CD4-positive, alpha-beta T cell treated with Interleukin-6 for 4 hours (primary cell): ENCODE data around the gene C18orf63.
A peak's percentile ranks its signal among the peaks of the same experiment; 100 is the strongest.

Experiments used
- DNase-seq: peaks from one replicate; pipeline ENCODE4 v3.0.0-alpha.2; 2020; ENCODE audit warnings: mixed read lengths

The C18orf63 gene

GRCh38 chr18:74331404-74331803, 15.8 kb downstream of the C18orf63 start:
- DNase-seq: no peak

- DNase-seq: no peak
These were observed 17.5 kb downstream of the C18orf63 start for GRCh38 chr18:74333091-74333490.

GRCh38 chr18:74334242-74334893, 18.7 kb downstream of the C18orf63 start:
- no peak for DNase-seq

GRCh38 chr18:74336656-74337055, 21.0 kb downstream of the C18orf63 start:
- no peak for DNase-seq

GRCh38 chr18:74337155-74337911, 21.7 kb downstream of the C18orf63 start:
- DNase-seq: no peak

- no peak for DNase-seq
These were observed 22.3 kb downstream of the C18orf63 start for GRCh38 chr18:74337912-74338309.

- peak; percentile 45 for DNase-seq
These were observed 26.9 kb downstream of the C18orf63 start for GRCh38 chr18:74342416-74343043.

GRCh38 chr18:74346206-74346605, 30.6 kb downstream of the C18orf63 start:
- DNase-seq: no peak

GRCh38 chr18:74348581-74348980, 32.9 kb downstream of the C18orf63 start:
- DNase-seq: no peak

GRCh38 chr18:74351354-74351753, 35.7 kb downstream of the C18orf63 start:
- no peak for DNase-seq

GRCh38 chr18:74353169-74353775, 37.6 kb downstream of the C18orf63 start:
- DNase-seq: peak; percentile 73

- no peak for DNase-seq
These were observed 41.3 kb downstream of the C18orf63 start for GRCh38 chr18:74356959-74357358.

- no peak for DNase-seq
These were observed 45.4 kb downstream of the C18orf63 start for GRCh38 chr18:74360852-74361655.

- DNase-seq: no peak
These were observed 52.3 kb downstream of the C18orf63 start for GRCh38 chr18:74367905-74368304.

GRCh38 chr18:74368901-74369705, 53.5 kb downstream of the C18orf63 start:
- no peak for DNase-seq

GRCh38 chr18:74370115-74370514, 54.5 kb downstream of the C18orf63 start:
- no peak for DNase-seq

GRCh38 chr18:74373428-74373827, 57.8 kb downstream of the C18orf63 start:
- peak; percentile 60 for DNase-seq

- DNase-seq: no peak
These were observed 60.4 kb downstream of the C18orf63 start for GRCh38 chr18:74375999-74376398.

GRCh38 chr18:74376523-74376922, 60.9 kb downstream of the C18orf63 start:
- DNase-seq: no peak

- no peak for DNase-seq
These were observed 62.1 kb downstream of the C18orf63 start for GRCh38 chr18:74377776-74378175.

- no peak for DNase-seq
These were observed 62.6 kb downstream of the C18orf63 start for GRCh38 chr18:74378179-74378682.

GRCh38 chr18:74380916-74381315, 65.3 kb downstream of the C18orf63 start:
- DNase-seq: no peak
